Activated CD8-positive, alpha-beta memory T cell treated with anti-CD3 and anti-CD28 coated beads, Interleukin-2, amount 50 U/mL, for 24 hours (primary cell): ENCODE results near the gene MAPKAPK5.
"Not testable (repeated sequence)": the region's sequence is repeated elsewhere in the genome, so short reads cannot be mapped to it uniquely, and the experiment has no call there.

Source experiments
- DNase-seq: peaks from one replicate; pipeline ENCODE4 v3.0.0-alpha.2; 2020; ENCODE audit errors: extremely low read depth

Gene MAPKAPK5

DNA sequence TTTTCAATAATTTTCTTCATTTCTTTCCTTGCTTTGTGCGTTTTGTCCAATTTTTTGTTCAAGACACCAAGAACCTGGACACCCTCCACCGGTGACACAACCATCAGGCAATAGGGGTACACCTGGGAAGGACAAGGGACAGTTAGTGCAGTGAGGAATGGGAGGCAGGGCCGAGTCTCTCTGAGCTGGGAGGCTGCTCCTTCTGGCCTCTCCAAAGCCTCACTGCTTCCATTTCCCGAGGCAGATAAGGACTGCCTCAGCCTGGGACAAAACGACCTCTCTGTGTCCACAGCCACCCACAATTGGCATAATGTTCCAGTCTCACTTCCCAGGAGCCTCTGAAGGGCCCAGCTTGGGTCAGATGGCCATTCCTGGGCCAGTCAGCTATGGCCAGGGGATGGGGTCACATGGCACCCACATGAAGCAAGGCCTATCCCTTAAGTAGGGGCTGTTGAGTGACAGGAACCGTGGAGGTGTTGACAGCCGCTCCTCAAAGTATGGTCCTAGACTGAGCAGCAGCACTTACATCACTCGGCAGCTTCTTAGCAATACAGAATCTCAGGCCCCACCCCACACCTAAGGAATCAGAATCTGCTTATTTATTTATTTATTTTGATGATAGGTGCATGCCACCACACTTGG lies 13.6 kb upstream of the MAPKAPK5 start:
- no peak for DNase-seq

DNA sequence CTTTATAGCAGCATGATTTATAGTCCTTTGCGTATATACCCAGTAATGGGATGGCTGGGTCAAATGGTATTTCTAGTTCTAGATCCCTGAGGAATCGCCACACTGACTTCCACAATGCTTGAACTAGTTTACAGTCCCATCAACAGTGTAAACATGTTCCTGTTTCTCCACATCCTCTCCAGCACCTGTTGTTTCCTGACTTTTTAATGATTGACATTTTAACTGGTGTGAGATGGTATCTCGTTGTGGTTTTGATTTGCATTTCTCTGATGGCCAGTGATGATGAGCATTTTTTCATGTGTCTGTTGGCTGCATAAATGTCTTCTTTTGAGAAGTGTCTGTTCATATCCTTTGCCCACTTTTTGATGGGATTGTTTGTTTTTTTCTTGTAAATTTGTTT lies 12.4 kb upstream of the MAPKAPK5 start:
- DNase-seq: not testable (repeated sequence)

DNA sequence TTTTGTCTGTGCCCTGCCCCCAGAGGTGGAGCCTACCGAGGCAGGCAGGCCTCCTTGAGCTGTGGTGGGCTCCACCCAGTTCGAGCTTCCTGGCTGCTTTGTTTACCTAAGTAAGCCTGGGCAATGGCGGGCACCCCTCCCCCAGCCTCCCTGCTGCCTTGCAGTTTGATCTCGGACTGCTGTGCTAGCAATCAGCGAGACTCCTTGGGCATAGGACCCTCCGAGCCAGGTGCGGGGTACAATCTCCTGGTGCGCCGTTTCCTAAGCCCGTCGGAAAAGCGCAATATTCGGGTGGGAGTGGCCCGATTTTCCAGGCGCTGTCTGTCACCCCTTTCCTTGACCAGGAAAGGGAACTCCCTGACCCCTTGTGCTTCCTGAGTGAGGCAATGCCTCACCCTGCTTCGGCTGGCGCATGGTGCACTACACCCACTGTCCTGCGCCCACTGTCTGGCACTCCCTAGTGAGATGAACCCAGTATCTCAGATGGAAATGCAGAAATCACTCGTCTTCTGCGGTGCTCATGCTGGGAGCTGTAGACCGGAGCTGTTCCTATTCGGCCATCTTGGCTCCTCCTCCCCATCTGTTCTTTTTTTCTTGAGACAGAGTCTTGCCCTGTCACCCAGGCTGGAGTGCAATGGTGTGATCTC lies 7.2 kb upstream of the MAPKAPK5 start:
- DNase-seq: not testable (repeated sequence)

DNA sequence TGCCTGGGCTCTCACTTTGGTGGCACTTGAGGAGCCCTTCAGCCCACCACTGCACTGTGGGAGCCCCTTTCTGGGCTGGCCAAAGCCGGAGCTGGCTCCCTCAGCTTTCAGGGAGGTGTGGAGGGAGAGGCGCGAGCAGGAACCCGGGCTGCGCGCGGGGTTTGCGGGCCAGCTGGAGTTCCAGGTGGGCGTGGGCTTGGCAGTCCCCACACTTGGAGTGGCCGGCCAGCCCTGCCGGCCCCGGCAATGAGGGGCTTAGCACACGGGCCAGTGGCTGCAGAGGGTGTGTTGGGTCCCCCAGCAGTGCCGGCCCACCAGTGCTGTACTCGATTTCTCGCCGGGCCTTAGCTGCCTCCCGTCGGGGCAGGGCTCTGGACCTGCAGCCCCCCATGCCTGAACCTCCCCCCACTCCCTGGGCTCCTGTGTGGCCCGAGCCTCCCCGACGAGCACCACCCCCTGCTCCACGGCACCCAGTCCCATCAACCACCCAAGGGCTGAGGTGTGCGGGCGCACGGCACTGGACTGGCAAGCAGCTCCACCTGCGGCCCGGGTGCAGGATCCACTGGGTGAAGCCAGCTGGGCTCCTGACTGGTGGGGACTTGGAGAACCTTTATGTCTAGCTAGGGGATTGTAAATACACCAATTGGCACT lies 6.4 kb upstream of the MAPKAPK5 start:
- not testable (repeated sequence) for DNase-seq

DNA sequence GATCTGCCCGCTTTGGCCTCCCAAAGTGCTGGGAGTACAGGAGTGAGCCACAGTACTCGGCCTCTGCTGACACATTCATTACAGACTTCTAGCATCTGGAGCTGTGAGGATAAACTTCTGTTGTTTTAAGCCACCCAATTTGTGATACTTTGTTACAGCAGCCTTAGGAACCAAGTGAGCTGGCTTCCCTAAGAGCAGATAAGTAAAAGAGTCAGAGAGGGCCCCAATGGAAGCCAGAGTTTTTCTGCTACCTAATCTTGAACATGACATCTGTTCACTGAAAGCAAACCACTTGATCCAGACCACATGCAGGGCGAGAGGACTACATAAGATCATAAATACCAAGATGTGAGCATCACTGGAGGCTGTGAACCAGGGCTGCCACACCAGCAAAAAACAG lies 3.7 kb upstream of the MAPKAPK5 start:
- DNase-seq: no peak

DNA sequence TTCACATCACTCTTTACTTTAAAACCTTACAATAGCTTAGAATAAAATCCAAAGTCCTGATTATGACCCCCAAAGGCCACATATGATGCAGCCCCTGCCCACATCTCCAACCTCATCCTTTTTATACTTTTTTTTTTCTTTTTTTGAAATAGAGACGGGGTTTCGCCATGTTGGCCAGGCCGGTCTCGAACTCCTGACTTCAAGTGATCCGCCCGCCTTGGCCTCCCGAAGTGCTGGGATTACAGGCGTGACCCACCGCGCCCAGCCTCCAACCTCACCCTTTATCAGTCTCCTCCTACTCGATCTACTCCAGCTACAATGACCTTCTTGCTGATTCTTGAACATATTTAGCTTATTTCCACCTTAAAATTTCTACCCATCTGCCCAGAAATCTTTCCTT lies 1.2 kb upstream of the MAPKAPK5 start:
- DNase-seq: no peak

DNA sequence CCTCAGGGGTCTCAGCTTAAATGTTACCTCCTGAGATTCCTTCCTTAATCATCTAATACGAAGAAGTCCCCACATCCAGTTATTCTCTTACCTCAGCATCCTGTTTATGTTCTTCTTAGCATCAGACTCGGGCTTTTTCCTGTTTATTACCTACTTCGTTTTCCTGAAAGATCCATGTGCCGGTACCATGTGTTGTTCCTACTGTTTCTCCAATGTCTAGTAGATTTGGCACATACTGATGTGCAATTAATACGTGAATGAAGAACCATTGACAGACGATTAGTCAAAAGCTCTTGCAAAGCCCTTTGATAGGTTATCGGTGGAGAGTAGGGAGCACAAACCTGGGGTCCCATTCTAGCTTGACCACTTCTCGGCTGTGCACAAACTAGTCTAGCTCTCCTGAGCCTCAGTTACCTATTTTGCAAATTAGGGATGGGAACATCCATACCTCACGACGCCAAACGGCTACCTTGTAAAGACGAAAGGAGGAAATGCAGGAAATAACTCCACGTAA lies 735 bp upstream of the MAPKAPK5 start:
- no peak for DNase-seq

DNA sequence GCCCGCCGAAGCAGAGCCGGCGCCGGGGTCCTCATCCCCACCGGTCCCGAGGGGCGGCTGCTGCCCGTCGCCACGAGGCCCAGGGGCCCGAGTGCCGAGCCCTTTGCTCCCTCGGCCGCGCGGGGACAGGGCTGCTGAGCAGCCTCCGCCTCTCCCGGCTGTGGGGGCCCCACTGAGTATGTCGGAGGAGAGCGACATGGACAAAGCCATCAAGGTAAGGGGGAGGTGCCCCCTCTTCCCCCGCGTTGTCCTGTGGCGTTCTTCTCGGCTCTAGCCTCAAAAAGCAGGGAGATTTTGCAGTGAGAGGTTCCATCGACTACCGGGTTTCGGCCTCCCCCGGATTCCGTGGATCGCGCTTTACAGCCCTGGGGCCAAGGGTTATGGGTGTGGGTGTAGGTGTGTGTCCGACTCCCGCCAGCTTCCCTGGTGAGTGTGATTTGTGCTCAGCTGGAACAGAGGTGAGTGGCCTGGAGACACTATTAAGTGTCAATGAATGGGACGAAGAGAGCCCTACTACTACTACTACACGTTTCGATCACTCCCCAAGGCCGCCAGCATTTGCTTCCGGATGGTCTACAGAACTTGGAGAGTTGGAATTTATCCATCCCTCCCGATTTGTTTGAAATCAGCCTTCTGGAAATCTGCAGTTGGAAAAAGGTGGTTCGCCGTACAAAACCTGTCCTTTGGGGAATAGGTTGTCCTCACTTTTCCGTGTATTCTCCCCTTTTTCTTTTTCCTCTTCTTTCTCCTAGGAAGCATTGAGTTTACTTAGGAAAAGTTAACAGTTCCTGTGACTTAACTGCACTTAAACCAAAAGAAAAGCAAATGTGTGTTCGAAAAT lies 748 bp downstream of the MAPKAPK5 start:
- DNase-seq: no peak

DNA sequence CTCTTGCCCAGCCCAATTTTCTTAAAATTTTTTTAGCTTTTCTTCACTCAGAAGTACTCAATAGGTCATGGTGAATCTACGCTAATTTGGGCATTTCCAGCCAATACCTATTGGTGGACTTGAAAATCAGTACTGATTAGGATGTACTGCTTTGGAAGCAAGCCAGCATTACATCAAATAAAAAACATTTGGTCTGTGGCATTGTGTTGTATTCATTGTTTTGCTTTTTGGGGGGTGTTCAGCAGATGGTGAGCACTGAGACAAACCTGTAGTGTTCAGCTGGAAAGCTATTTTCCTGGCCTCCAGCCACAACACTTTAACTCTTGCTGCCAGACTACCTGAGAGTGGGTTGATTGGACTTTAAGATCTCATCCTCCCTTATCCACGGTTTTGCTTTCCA lies 4.0 kb downstream of the MAPKAPK5 start:
- no peak for DNase-seq

DNA sequence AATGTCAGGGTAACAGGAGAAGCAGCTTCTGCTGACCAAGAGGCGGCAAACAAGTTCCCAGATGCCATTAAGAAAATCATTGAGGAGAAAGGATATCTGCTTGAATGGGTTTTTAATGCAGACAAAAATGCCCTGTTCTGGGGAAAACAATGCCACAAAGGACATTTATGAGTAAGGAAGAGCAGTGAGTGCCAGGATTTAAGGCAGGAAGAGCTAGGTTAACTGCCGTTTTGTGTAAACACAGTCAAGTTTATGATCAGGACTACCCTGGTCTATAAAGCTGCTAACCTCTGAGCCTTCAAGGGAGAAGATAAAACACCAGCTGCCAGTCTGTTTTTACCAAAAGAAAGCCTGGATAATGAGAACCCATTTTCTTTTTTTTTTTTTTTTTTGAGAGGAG lies 8.5 kb downstream of the MAPKAPK5 start:
- DNase-seq: no peak

DNA sequence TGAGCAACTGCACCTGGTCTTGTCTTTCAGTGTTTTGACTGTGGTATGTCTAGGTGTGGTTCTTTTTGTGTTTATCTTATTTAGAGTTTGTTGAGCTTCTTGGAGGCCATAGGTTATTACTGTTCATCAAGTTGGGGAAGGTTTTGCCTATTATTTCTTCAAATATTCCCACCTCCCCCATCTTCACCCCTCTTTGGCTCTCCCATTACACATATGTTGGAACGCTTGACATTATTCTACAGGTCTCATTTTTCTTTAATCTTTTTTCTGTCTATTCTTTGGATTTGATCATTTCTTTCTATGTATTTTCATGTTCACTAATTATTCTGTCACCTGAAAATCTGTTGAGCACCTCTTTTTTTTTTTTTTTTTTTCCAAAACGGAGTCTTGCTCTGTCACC lies 16.2 kb downstream of the MAPKAPK5 start:
- DNase-seq: no peak

DNA sequence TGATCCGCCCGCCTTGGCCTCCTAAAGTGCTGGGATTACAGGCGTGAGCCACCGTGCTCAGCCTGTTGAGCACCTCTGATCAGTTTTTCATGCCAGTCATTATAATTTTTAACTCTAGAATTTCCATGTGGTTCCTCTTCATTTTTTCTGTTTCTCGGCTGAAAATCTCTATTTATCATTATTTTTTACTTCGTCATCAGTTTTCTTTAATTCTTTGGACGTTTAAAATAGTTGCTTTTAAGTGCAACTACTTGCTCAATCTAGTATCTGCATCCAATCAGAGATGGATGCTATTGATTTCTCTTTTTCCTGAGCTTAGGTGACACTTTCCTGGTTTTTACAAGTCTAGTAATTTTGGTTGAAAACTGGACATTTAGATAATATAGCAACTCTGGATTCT lies 16.8 kb downstream of the MAPKAPK5 start:
- no peak for DNase-seq

DNA sequence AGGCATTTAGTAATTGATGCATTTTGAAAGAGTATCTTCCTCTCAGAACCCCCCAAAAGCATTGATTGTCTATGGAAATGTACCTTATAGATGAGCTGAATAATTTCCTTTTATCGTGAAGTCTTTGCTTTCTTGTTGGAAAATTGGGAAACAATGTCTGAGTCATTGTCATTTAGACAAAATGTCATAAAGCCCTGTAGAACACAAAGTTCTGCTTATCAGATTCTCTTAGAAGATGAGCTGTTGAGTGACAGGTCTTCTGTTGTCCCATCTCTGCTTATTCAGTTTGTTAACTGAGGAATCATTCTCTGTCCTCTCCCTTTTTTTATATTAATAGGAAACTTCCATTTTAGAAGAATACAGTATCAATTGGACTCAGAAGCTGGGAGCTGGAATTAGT lies 22.9 kb downstream of the MAPKAPK5 start:
- no peak for DNase-seq

DNA sequence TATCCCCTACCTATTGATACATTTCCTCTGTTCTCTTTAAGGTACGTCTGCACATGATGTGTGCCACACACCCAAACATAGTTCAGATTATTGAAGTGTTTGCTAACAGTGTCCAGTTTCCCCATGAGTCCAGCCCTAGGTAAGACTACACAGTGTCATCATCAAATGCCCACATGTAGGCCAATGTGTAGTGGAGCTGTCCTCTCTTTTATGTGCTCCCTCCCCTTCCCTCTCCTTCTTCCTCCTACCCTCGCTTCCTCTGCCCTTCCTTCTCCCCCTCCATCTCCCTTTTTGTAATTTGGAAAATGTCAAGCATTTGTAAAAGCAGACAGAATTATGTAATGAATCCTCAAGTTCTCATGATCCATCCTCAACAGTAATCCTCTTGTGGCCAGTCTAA lies 25.5 kb downstream of the MAPKAPK5 start:
- no peak for DNase-seq

DNA sequence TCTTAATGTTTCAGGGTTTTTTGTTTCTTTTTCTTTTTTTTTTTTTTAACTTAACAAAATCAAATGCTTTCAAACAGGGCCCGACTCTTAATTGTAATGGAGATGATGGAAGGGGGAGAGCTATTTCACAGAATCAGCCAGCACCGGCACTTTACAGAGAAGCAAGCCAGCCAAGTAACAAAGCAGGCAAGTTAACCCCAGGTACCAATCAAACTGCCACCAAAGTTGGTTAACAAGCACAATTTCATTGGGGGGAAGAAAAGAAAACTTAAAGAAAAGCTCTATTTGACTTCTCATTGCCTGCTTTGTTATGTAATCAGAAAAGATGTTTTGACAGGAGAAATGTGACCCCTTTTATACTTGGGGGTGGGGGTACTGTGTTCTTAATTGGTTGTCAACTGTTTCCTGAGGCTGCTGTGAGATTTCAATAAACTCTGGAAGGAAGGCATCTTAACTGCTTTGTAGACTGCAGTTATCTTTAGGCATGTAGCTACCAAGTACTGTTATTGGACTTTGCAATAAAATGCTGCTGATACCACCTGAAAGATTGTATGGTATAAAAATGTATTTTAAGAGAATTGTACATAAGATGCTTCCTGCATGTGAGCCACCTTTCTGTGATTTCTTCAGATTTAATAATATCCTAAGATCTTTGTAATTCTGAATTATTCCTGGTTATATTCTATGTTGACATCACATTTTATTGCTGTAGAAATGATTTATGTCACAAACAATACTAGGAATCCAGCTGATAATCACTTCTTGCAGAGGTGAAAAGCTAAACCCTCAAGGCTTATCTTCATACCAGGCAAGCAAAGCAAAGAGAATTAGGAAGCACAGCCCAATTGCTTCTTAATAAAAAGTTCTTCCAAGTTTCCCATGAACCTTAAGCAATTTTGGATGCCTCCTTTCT lies 26.9 kb downstream of the MAPKAPK5 start:
- DNase-seq: no peak

DNA sequence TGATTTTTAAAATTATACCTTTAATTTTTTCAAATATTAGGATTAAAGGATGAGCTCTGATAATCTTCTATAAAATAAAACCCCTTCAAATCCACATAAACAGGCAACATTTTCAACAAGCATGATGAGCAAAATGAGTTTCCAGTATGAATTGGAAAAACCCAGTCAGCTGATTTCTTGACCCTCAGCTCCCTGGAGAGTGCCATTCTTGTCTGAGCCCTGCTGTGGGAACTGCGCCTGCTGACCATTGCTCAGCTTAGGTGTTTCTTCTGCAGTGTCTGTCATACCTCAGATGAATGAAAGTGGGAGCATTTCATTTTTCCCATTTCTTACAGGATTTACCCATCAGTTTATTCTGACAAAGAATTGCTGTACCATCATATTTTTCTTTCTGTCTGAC lies 27.6 kb downstream of the MAPKAPK5 start:
- DNase-seq: no peak

DNA sequence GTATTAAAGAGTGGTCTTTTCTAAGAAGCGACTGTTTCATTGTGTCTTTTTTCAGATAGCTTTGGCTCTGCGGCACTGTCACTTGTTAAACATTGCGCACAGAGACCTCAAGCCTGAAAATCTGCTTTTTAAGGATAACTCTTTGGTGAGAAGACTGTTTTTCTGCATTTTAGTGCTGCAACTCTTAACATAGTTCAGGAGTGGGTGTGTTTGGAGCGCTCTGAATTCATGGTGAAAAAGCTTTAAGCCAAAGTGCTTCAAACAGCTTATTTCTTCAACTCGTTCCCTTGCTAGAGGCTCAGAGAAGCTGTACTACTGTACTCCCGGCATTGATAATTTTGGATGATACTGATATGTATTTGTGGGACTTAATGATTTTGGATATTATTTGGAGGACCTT lies 28.2 kb downstream of the MAPKAPK5 start:
- DNase-seq: no peak

DNA sequence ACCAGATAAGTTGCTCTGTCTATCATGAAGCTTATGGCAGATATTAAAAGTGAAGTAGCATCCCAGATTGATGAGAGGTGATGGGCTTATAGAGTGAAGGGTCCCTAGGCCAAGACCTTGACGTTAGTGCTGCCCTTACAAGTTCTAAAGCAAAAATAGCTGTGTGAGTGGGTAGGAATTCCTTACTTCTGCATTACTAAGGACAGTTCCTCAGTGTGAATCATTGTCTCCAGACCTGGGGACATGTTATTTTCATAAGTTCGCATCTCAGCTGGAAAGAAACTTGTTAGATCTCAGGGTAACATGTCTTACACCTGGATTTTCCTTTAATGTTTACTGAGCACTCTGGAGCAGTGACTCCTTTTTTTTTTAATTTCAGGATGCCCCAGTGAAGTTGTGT lies 28.7 kb downstream of the MAPKAPK5 start:
- no peak for DNase-seq

DNA sequence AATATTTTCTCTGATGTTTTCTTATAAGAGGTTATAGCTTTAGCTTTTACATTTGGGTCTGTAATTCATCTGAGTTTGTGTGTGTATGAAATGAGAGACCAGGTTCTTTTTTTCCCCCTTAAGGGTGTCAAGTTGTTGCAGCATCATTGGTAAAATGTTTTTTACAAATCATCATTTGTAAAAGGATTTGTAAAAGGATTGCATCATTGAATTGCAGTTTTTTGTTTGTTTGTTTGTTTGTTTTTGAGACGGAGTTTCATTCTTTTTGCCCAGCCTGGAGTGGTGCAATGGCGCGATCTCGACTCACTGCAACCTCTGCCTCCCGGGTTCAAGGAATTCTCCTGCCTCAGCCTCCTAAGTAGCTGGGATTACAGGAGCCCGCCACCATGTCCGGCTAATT lies 31.1 kb downstream of the MAPKAPK5 start:
- DNase-seq: no peak

DNA sequence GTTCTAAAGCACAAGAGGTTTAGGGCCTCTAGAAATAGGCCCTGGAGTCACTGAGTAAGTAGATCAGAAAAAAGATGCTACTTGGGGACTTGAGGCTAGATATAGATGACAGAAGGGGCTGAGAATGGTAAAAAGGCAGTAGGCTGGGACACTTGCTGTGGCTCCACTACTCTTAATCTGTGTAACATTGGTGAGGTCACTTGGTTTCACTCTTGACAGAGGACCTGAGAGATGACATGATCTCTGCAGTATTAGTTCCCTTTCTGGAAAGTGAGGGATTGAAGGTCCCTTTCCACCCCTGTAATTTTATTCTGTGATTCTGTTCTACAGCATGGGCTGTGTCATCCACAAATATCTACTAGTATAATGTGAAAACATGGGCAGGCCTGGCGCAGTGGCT lies 39.7 kb downstream of the MAPKAPK5 start:
- no peak for DNase-seq
